ENCODE results near the gene INPP5K.

DNA sequence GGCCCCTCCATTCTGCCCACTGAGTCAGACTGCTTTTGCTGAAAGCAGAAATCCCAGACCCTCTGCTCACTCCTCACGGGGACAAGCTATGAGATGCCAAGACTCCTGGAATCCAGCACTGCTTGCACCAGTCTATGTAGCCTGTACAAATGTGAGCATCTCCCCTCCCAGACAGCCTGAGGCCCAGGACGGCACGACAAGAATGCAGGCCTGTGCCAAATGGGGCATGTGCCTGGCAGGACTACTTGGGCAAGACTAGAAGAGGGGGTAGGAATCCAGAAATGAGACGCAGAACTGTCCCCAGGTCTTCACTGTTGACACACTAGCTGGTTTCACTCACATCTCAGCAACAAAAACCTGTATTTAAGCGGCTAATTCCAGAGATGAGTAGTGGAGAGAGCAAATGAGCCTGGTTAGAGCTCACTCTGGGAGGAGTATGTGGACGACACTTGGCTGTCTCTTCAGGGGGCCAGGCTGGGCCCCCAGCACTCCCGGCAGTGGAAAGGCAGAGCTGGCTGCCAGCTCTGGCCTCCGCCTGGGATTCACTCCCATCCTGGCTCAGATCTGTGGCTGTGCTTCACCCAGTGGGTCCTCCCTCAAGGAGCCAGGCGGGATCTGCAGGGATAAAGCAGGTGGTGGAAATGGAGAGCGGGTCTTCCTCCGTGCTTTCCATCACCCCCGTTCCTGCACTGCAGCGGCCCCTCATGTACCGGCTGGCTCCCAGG is 21.0 kb downstream of the INPP5K start:
- no peak for TF ChIP-seq POLR2A (IDR thresholded peaks at IDR 0.05)
- TF ChIP-seq, protein P1, sequence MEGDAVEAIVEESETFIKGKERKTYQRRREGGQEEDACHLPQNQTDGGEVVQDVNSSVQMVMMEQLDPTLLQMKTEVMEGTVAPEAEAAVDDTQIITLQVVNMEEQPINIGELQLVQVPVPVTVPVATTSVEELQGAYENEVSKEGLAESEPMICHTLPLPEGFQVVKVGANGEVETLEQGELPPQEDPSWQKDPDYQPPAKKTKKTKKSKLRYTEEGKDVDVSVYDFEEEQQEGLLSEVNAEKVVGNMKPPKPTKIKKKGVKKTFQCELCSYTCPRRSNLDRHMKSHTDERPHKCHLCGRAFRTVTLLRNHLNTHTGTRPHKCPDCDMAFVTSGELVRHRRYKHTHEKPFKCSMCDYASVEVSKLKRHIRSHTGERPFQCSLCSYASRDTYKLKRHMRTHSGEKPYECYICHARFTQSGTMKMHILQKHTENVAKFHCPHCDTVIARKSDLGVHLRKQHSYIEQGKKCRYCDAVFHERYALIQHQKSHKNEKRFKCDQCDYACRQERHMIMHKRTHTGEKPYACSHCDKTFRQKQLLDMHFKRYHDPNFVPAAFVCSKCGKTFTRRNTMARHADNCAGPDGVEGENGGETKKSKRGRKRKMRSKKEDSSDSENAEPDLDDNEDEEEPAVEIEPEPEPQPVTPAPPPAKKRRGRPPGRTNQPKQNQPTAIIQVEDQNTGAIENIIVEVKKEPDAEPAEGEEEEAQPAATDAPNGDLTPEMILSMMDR (IDR thresholded peaks at IDR 0.05): no peak
